ENCODE data around the gene MSL2. TPM values are rescaled to one million over a fixed set of nuclear protein-coding genes. Genes with fewer than 3 reads are reported as not detected.

Gene MSL2
- total and polyA plus RNA-seq, 2 of the 8 experiments (the other 6 are each of a cell fraction or from before 2014, with no cell fraction given), result 9.1 to 41.8 TPM

DNA sequence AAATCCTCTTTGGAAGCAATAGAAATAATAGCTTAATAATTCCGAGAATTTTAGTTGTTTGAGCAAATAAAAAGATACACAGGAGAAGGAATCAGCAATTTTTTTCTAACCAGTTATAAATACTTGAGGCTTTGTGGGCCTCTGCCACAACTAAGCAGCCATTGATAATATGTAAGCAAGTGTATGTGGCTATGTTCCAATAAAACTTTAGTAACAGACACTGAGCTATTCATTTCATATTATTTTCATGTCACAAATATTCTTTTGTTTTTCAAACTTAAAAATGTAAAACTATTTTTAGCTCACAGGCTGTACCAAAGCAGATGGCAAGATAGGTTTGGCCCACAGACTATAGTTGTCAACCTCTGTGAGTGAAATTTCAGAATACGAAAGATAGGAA, 85.7 kb downstream of the MSL2 start:
- no peak overlapping the region for H3K27ac ChIP-seq (ENCODE audit: low read depth, low read length)
- H3K4me2 ChIP-seq (ENCODE audit: insufficient read depth in 1 of 2, low read depth in 2 of 2, low read length in 2 of 2), result no peak overlapping the region
- H3K79me2 ChIP-seq (ENCODE audit: control insufficient read depth in 1 of 2, insufficient read depth in 2 of 2, low read length in 2 of 2), result no peaks in the 10 kb centered on the region
- H2BK12ac ChIP-seq (ENCODE audit: low read depth, low read length), result no peak overlapping the region
- no peak overlapping the region for H3K18ac ChIP-seq (ENCODE audit: extremely low read depth, low read length)
- H3K27me3 ChIP-seq (replicated peaks in 1 of 4; ENCODE audit: control insufficient read depth in 3 of 4, extremely low read depth in 1 of 4, insufficient read depth in 3 of 4, low read length in 3 of 4), result no peaks in the 10 kb centered on the region
- no peak overlapping the region for H3K4ac ChIP-seq (replicated peaks; ENCODE audit: insufficient read length, low read depth, low read length)
- CTCF ChIA-PET (ENCODE audit: partially characterized antibody), result interaction anchor here (0.6 to 1.1 kb wide), 2 partner anchors 24 to 34 kb away, joined by 3 to 5 read pairs; no protein-coding TSS in a partner anchor
- no peaks in the 10 kb centered on the region for H3K23me2 ChIP-seq (ENCODE audit: low read depth, low read length)
- H3K23ac ChIP-seq (ENCODE audit: insufficient read length), result no peak overlapping the region
- no peaks in the 10 kb centered on the region for H3K4me1 ChIP-seq (replicated peaks in 1 of 4; ENCODE audit: control insufficient read depth in 3 of 4, insufficient read depth in 4 of 4, low read length in 3 of 4)
- H4K20me1 ChIP-seq (replicated peaks in 1 of 2; ENCODE audit: control insufficient read depth in 1 of 2, insufficient read depth in 2 of 2, low read length in 2 of 2), result no peaks in the 10 kb centered on the region
- H3K36me3 ChIP-seq (ENCODE audit: control insufficient read depth in 2 of 4, insufficient read depth in 4 of 4, low read length in 3 of 4), result peaks cover 0 to 4% (median under 1%) of the 10 kb centered on the region in 4 experiments; a peak in 4 of 8 replicates
- peaks cover 11 to 15% of the 10 kb centered on the region in 2 experiments; a peak in 2 of 4 replicates for H3K9me3 ChIP-seq (ENCODE audit: insufficient read depth in 2 of 2, low read depth in 1 of 2, low read length in 1 of 2)
- no peaks in the 10 kb centered on the region for H3K79me1 ChIP-seq (ENCODE audit: low read depth, low read length)
- DNase-seq (ENCODE audit: low read depth in 1 of 2, low spot score in 2 of 2), result no peak
- POLR2A ChIA-PET (ENCODE audit: partially characterized antibody), result interaction anchor here (0.6 kb wide), 1 partner anchor 205 kb away, joined by 4 read pairs; no protein-coding TSS in a partner anchor
- TF ChIP-seq HDAC2 (IDR thresholded peaks at IDR 0.05; ENCODE audit: borderline replicate concordance in 1 of 2, low read depth in 2 of 2, low read length in 2 of 2) (no peak), GABPA (IDR thresholded peaks at IDR 0.05; ENCODE audit: borderline replicate concordance, insufficient read depth, low read length) (no peak), BRCA1 (IDR thresholded peaks at IDR 0.05; ENCODE audit: low read depth, low read length) (no peak)
- TF ChIP-seq, protein P1, sequence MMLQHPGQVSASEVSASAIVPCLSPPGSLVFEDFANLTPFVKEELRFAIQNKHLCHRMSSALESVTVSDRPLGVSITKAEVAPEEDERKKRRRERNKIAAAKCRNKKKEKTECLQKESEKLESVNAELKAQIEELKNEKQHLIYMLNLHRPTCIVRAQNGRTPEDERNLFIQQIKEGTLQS (IDR thresholded peaks at IDR 0.05; ENCODE audit: insufficient read depth, low read depth, low read length), result no peak
- TF ChIP-seq, protein P2, sequence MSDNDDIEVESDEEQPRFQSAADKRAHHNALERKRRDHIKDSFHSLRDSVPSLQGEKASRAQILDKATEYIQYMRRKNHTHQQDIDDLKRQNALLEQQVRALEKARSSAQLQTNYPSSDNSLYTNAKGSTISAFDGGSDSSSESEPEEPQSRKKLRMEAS (IDR thresholded peaks at IDR 0.05), result no peak
- H4K5ac ChIP-seq (ENCODE audit: insufficient read length, low read depth, low read length), result no peak overlapping the region
- no peak overlapping the region for H2BK15ac ChIP-seq (ENCODE audit: low read length)
- H3K4me3 ChIP-seq (ENCODE audit: extremely low read depth in 1 of 4, insufficient read depth in 2 of 4, low read depth in 3 of 4, low read length in 4 of 4), result no peak overlapping the region
- no peak overlapping the region for H2BK5ac ChIP-seq (ENCODE audit: low read depth, low read length)
- no peak overlapping the region for H2AK5ac ChIP-seq (ENCODE audit: low read depth, low read length)
- 92% methylated on average over 2 of the region's 2 CpGs; no CpG with 5 or more reads in 1 of the 2 experiments for WGBS, 2 experiments (ENCODE audit: extremely low coverage in 1 of 2, insufficient coverage in 1 of 2, insufficient read length in 1 of 2, insufficient replicate concordance in 2 of 2, low coverage in 1 of 2, low lambda C conversion rate in 2 of 2, missing lambda C conversion rate in 1 of 2)
- no peak overlapping the region for H2AFZ ChIP-seq (ENCODE audit: low read length)
- no peak overlapping the region for H2BK20ac ChIP-seq (ENCODE audit: low read length)
- H3K56ac ChIP-seq (replicated peaks; ENCODE audit: insufficient read length, low read depth, low read length), result no peak overlapping the region
- H4K91ac ChIP-seq (replicated peaks; ENCODE audit: insufficient read length, low read length), result no peak overlapping the region
- H3K9ac ChIP-seq (replicated peaks in 1 of 4; ENCODE audit: extremely low read depth in 1 of 4, low read depth in 3 of 4, low read length in 3 of 4), result no peak overlapping the region
- no peak overlapping the region for H4K8ac ChIP-seq (ENCODE audit: extremely low read depth, insufficient read depth, low read length)
- H3K14ac ChIP-seq (ENCODE audit: insufficient read length), result no peak overlapping the region
- H2BK120ac ChIP-seq (replicated peaks; ENCODE audit: low read depth, low read length), result no peak overlapping the region
- FAIRE-seq, result no peak
